Sigmoid colon (tissue), 4 donors: ENCODE results near the gene CACNA2D3.

Experiments
- CTCF ChIP-seq, 4 experiments: fragments of 450-650 bp in 3 of 4; fragments of 200-600 bp in 1 of 4; IDR thresholded peaks; one replicate each; pipeline ENCODE4 v1.5.1; 2016 to 2019; ENCODE audit warnings: antibody characterized with exemption in 4 of 4, mild to moderate bottlenecking in 3 of 4, moderate library complexity in 2 of 4
- POLR2A ChIP-seq, 2 donors: fragments of 450-650 bp; IDR thresholded peaks; one replicate each; pipeline ENCODE4 v1.6.1; 2016; ENCODE audit warnings: antibody characterized with exemption in 2 of 2, mild to moderate bottlenecking in 2 of 2, moderate library complexity in 2 of 2
- POLR2AphosphoS5 ChIP-seq, 4 donors: sonication (generic); formaldehyde crosslinking; IDR thresholded peaks; one replicate each; pipeline ENCODE4 v1.6.1; 2017; ENCODE audit warnings: antibody characterized with exemption in 4 of 4

DNA sequence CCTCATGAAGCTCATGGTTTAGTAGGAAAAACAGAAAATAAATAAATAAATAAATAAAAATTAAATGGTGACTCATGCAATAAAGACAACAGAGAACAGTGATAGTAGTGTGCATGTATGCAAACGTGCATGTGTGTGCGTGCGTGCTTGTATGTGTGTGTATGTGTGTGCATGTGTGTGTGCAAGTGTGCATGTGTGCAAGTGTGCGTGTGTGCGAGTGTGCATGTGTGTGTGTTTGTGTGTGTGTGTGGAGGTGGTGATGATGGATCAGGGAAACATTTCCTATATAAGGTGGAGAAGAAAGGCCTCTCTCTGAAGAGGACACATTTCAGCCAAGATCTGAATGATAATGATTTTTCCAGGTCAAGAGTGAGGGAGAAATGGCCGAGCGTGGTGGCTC, 47.2 kb downstream of the CACNA2D3 start:
- no peak for TF ChIP-seq CTCF (IDR thresholded peaks at IDR 0.05)
- TF ChIP-seq POLR2A (IDR thresholded peaks at IDR 0.05): no peak
- TF ChIP-seq POLR2AphosphoS5 (IDR thresholded peaks at IDR 0.05): no peak
